ENCODE measurements around the gene HAND2. TPM values are rescaled to one million over a fixed set of nuclear protein-coding genes. Genes with fewer than 3 reads are reported as not detected.

Gene HAND2
- total and polyA plus RNA-seq, 4 donors, result 0.20 to 0.21 TPM; not detected in 2

GRCh38 chr4:173494013-173494970, 35.7 kb downstream of the HAND2 start:
- peaks cover 52% of the 10 kb centered on the region for H3K27me3 ChIP-seq (ENCODE audit: control insufficient read depth, insufficient read depth, low read length)
- no peaks in the 10 kb centered on the region for H3K36me3 ChIP-seq (ENCODE audit: control insufficient read depth, insufficient read depth, low read length)
- H3K4me3 ChIP-seq (ENCODE audit: low read depth, low read length), result peak overlapping the region; percentile 22
- H3K9me3 ChIP-seq (ENCODE audit: control insufficient read depth, insufficient read depth, low read length), result no peaks in the 10 kb centered on the region
- WGBS (ENCODE audit: insufficient coverage), result 5% methylated on average over 21 of the region's 40 CpGs
- H3K4me1 ChIP-seq (ENCODE audit: control insufficient read depth, insufficient read depth, low read length), result peaks cover 8% of the 10 kb centered on the region
- no peak overlapping the region for H3K27ac ChIP-seq (ENCODE audit: low read depth, low read length)
- DNase-seq (ENCODE audit: low read depth in 4 of 6, low spot score in 6 of 6), result peak in 2 of 6 donors; percentile 75 to 88

- no peak overlapping the region for H3K4me3 ChIP-seq (ENCODE audit: low read depth, low read length)
- H3K27ac ChIP-seq (ENCODE audit: low read depth, low read length), result no peak overlapping the region
- no peaks in the 10 kb centered on the region for H3K36me3 ChIP-seq (ENCODE audit: control insufficient read depth, insufficient read depth, low read length)
- H3K9me3 ChIP-seq (ENCODE audit: control insufficient read depth, insufficient read depth, low read length), result no peaks in the 10 kb centered on the region
- 90% methylated on average over 2 of the region's 4 CpGs for WGBS (ENCODE audit: insufficient coverage)
- H3K27me3 ChIP-seq (ENCODE audit: control insufficient read depth, insufficient read depth, low read length), result peaks cover 40% of the 10 kb centered on the region
- H3K4me1 ChIP-seq (ENCODE audit: control insufficient read depth, insufficient read depth, low read length), result peaks cover 8% of the 10 kb centered on the region
- no peak for DNase-seq (ENCODE audit: low read depth in 4 of 6, low spot score in 6 of 6)
These were observed 37.0 kb downstream of the HAND2 start for GRCh38 chr4:173493041-173493440.

GRCh38 chr4:173492315-173492714, 37.7 kb downstream of the HAND2 start:
- H3K36me3 ChIP-seq (ENCODE audit: control insufficient read depth, insufficient read depth, low read length), result no peaks in the 10 kb centered on the region
- H3K9me3 ChIP-seq (ENCODE audit: control insufficient read depth, insufficient read depth, low read length), result no peaks in the 10 kb centered on the region
- H3K27ac ChIP-seq (ENCODE audit: low read depth, low read length), result no peak overlapping the region
- H3K27me3 ChIP-seq (ENCODE audit: control insufficient read depth, insufficient read depth, low read length), result peaks cover 35% of the 10 kb centered on the region
- 100% methylated on average over 3 of the region's 4 CpGs for WGBS (ENCODE audit: insufficient coverage)
- no peak overlapping the region for H3K4me3 ChIP-seq (ENCODE audit: low read depth, low read length)
- DNase-seq (ENCODE audit: low read depth in 4 of 6, low spot score in 6 of 6), result no peak
- peaks cover 8% of the 10 kb centered on the region for H3K4me1 ChIP-seq (ENCODE audit: control insufficient read depth, insufficient read depth, low read length)

DNA sequence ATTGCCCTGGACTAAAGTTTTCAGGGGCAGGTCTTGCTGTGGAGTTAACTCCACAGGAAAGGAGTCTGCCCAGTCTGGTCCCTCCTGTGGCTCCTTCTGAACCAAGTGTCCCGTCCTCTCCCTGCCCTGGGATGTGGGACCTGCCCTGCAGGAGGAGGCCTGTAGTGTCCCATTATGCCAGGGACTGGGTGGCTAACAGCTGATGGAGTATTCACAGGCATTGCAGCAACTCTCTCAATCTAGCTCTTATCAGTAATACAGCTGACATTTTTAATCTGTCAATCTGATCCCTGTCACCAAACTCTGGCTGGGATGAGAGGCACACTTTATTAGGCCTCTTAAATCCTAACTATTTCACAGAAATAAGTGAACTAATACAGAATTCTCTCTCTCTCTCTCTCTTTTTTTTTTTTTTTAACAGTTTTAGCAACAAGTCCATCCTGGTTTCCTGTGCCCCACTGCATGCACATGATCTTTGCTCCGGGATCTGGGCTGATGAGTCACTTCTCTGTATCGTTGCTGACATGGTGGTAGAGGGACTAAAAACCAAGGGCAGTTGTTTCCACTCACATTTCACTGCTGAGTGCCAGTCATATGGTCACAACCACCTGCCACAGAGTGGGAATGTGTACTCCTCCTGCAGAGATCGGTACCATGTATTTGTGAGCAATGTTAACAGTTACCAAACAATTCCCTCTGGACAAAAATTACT, 39.1 kb downstream of the HAND2 start:
- DNase-seq (ENCODE audit: low read depth in 4 of 6, low spot score in 6 of 6), result no peak
- no peak overlapping the region for H3K27ac ChIP-seq (ENCODE audit: low read depth, low read length)
- H3K4me3 ChIP-seq (ENCODE audit: low read depth, low read length), result no peak overlapping the region
- H3K9me3 ChIP-seq (ENCODE audit: control insufficient read depth, insufficient read depth, low read length), result no peaks in the 10 kb centered on the region
- no peaks in the 10 kb centered on the region for H3K36me3 ChIP-seq (ENCODE audit: control insufficient read depth, insufficient read depth, low read length)
- WGBS (ENCODE audit: insufficient coverage), result 78% methylated on average over 2 of the region's 4 CpGs
- peaks cover 8% of the 10 kb centered on the region for H3K4me1 ChIP-seq (ENCODE audit: control insufficient read depth, insufficient read depth, low read length)
- H3K27me3 ChIP-seq (ENCODE audit: control insufficient read depth, insufficient read depth, low read length), result peaks cover 35% of the 10 kb centered on the region

DNA sequence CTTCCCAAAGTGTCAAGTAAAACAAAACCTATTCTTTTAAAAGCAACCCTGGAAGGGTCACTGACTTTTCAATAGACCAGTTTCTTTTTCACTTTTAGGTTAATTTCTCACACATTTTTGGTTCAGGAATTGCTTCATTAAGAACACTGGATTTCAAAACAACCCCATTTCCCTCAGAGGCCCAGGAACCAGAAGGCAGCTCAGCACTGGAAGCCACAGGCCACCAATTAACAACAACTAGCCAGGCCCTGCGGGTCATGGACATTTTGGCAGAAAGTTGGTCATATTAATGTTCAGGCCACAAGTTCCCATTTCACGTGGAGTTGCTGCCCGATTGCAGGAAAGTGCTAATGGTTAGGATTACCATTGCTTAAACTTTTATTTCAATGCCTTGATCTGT, 39.8 kb downstream of the HAND2 start:
- no peaks in the 10 kb centered on the region for H3K9me3 ChIP-seq (ENCODE audit: control insufficient read depth, insufficient read depth, low read length)
- H3K4me3 ChIP-seq (ENCODE audit: low read depth, low read length), result no peak overlapping the region
- WGBS (ENCODE audit: insufficient coverage), result 40% methylated on average over 1 of the region's 3 CpGs
- H3K27ac ChIP-seq (ENCODE audit: low read depth, low read length), result no peak overlapping the region
- peaks cover 29% of the 10 kb centered on the region for H3K27me3 ChIP-seq (ENCODE audit: control insufficient read depth, insufficient read depth, low read length)
- H3K36me3 ChIP-seq (ENCODE audit: control insufficient read depth, insufficient read depth, low read length), result no peaks in the 10 kb centered on the region
- H3K4me1 ChIP-seq (ENCODE audit: control insufficient read depth, insufficient read depth, low read length), result peaks cover 8% of the 10 kb centered on the region
- no peak for DNase-seq (ENCODE audit: low read depth in 4 of 6, low spot score in 6 of 6)

GRCh38 chr4:173489514-173489913, 40.5 kb downstream of the HAND2 start:
- no peak for DNase-seq (ENCODE audit: low read depth in 4 of 6, low spot score in 6 of 6)
- H3K9me3 ChIP-seq (ENCODE audit: control insufficient read depth, insufficient read depth, low read length), result no peaks in the 10 kb centered on the region
- peaks cover 6% of the 10 kb centered on the region for H3K4me1 ChIP-seq (ENCODE audit: control insufficient read depth, insufficient read depth, low read length)
- peaks cover 22% of the 10 kb centered on the region for H3K27me3 ChIP-seq (ENCODE audit: control insufficient read depth, insufficient read depth, low read length)
- no peaks in the 10 kb centered on the region for H3K36me3 ChIP-seq (ENCODE audit: control insufficient read depth, insufficient read depth, low read length)
- H3K27ac ChIP-seq (ENCODE audit: low read depth, low read length), result no peak overlapping the region
- no peak overlapping the region for H3K4me3 ChIP-seq (ENCODE audit: low read depth, low read length)

DNA sequence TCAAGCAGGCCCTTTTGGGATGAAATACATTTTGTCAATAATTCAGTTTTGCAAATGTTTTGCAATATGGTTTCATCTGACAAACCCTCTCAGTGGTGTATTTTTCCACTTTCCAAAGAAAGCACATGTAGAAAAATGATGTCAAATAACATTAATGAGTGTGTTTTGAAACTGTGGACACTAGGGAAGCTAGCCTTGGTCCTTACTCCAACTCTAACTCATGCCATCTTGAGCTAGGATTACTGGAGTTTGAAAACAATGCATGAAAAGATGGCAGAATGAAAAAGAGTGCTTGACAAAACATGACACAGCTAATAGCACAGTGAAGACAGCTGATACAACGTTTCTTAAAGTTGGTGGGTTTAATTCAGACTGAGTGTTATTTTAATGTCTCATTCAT, 41.4 kb downstream of the HAND2 start:
- Histone ChIP-seq H3K27ac (ENCODE audit: low read depth, low read length) (no peak overlapping the region), H3K36me3 (ENCODE audit: control insufficient read depth, insufficient read depth, low read length) (no peaks in the 10 kb centered on the region), H3K4me3 (ENCODE audit: low read depth, low read length) (no peak overlapping the region), H3K9me3 (ENCODE audit: control insufficient read depth, insufficient read depth, low read length) (no peaks in the 10 kb centered on the region), H3K4me1 (ENCODE audit: control insufficient read depth, insufficient read depth, low read length) (no peaks in the 10 kb centered on the region), H3K27me3 (ENCODE audit: control insufficient read depth, insufficient read depth, low read length) (peaks cover 14% of the 10 kb centered on the region)
- DNase-seq (ENCODE audit: low read depth in 4 of 6, low spot score in 6 of 6), result no peak
- WGBS (ENCODE audit: insufficient coverage), result no CpG with 5 or more reads among the region's 1 CpG

- 100% methylated on average over 1 of the region's 1 CpG for WGBS (ENCODE audit: insufficient coverage)
- Histone ChIP-seq H3K27ac (ENCODE audit: low read depth, low read length) (no peak overlapping the region), H3K4me1 (ENCODE audit: control insufficient read depth, insufficient read depth, low read length) (no peaks in the 10 kb centered on the region), H3K27me3 (ENCODE audit: control insufficient read depth, insufficient read depth, low read length) (peaks cover 8% of the 10 kb centered on the region), H3K4me3 (ENCODE audit: low read depth, low read length) (no peak overlapping the region), H3K36me3 (ENCODE audit: control insufficient read depth, insufficient read depth, low read length) (no peaks in the 10 kb centered on the region), H3K9me3 (ENCODE audit: control insufficient read depth, insufficient read depth, low read length) (no peaks in the 10 kb centered on the region)
- no peak for DNase-seq (ENCODE audit: low read depth in 4 of 6, low spot score in 6 of 6)
These were observed 42.0 kb downstream of the HAND2 start for GRCh38 chr4:173488074-173488473.

DNA sequence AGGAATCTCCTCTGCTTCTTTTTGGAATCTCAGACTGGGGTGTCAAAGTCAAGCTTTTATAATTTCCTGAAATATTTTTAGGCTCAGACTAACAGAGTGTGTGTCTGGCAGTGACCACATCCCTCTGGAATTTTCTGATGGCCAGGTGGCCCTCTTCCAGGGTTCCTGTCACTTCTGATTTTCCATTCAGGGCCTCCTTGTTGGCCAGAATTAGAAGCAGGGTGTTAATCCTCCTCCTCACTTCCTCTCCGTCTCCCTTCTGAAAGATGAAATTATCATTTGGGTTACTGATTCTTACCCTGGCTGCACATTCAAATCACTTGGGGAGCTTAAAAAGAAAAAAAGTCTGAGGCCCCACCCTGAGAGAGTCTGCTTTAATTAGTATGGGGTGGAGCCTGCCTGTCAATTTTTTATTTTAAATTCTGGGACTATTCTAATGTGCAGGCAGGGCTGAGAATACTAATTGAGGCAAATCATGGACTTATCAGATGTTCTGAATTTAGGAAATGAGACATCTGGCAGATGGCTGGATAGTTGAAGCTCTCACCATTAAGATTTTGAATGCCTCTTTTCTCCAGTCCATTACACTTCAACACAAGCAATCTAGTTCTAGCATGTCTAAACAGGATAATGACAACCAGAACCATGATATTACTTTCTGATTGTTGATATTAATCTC, 43.2 kb downstream of the HAND2 start:
- peak in 1 of 6 donors; percentile 61 for DNase-seq (ENCODE audit: low read depth in 4 of 6, low spot score in 6 of 6)
- Histone ChIP-seq H3K9me3 (ENCODE audit: control insufficient read depth, insufficient read depth, low read length) (no peaks in the 10 kb centered on the region), H3K27ac (ENCODE audit: low read depth, low read length) (no peak overlapping the region), H3K4me3 (ENCODE audit: low read depth, low read length) (no peak overlapping the region), H3K4me1 (ENCODE audit: control insufficient read depth, insufficient read depth, low read length) (no peaks in the 10 kb centered on the region), H3K36me3 (ENCODE audit: control insufficient read depth, insufficient read depth, low read length) (no peaks in the 10 kb centered on the region), H3K27me3 (ENCODE audit: control insufficient read depth, insufficient read depth, low read length) (no peaks in the 10 kb centered on the region)
- WGBS (ENCODE audit: insufficient coverage), result no CpG with 5 or more reads among the region's 1 CpG

Measured in spinal cord (tissue), 10 donors.